Activated CD4-positive, alpha-beta T cell treated with anti-CD3 and anti-CD28 coated beads, Interleukin-2, amount 10 ng/mL, durations not matched to agents 7 days and 5 days (primary cell): ENCODE data around the gene FBN3. TPM values are rescaled to one million over a fixed set of nuclear protein-coding genes. Genes with fewer than 3 reads are reported as not detected.
"Not testable (repeated sequence)": the region's sequence is repeated elsewhere in the genome, so short reads cannot be mapped to it uniquely, and the experiment has no call there.

Source experiments
- CTCF ChIA-PET: fragments of 350-600 bp; sonication (Branson Sonifier 250); formaldehyde crosslinking; loops from one replicate; lab custom pipeline; 2021; ENCODE audit warnings: antibody characterized with exemption; lab: Charles Lee
- POLR2A ChIA-PET: fragments of 350-600 bp; sonication (Branson Sonifier 250); formaldehyde crosslinking; loops from one replicate; lab custom pipeline; 2021; ENCODE audit warnings: antibody characterized with exemption; lab: Charles Lee
- DNase-seq: peaks from one replicate; pipeline ENCODE4 v3.0.0-alpha.2; 2020
- H3K27ac Mint-ChIP-seq: one replicate; pipeline ENCODE4 v1.8.0; 2021; ENCODE audit warnings: mild to moderate bottlenecking, moderate library complexity, mixed read lengths
- H3K27me3 Mint-ChIP-seq: one replicate; pipeline ENCODE4 v1.8.0; 2021; ENCODE audit warnings: mixed read lengths
- H3K36me3 Mint-ChIP-seq: one replicate; pipeline ENCODE4 v1.8.0; 2021; ENCODE audit warnings: low read depth, mixed read lengths
- H3K4me1 Mint-ChIP-seq: one replicate; pipeline ENCODE4 v1.8.0; 2021; ENCODE audit warnings: mixed read lengths
- H3K4me3 Mint-ChIP-seq: one replicate; pipeline ENCODE4 v1.8.0; 2021; ENCODE audit warnings: mild to moderate bottlenecking, moderate library complexity, mixed read lengths
- H3K9me3 Mint-ChIP-seq: one replicate; pipeline ENCODE4 v1.8.0; 2021; ENCODE audit warnings: mixed read lengths
- total RNA-seq, 2 experiments: library from RNA; stranded (reverse); gene quantifications; one replicate each; pipeline ENCODE4 v1.2.3, GENCODE V29; 2021

The FBN3 gene
- total RNA-seq, 2 experiments from 2014 or later: not detected

DNA sequence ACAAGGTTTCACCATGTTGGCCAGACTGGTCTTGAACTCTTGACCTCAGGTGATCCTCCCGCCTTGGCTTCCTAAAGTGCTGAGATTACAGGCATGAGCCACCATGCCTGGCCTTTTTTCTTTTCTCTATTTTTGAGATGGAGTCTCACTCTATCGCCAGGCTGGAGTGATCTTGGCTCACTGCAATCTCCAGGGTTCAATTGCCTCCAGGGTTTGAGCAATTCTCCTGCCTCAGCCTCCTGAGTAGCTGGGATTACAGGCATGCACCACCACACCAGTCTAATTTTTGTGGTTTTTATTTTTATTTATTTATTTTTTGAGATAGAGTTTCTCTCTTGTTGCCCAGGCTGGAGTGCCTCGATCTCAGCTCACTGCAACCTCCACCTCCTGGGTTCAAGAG is 125.1 kb downstream of the FBN3 start:
- H3K4me1 Mint-ChIP-seq, H3K4me3 Mint-ChIP-seq, H3K36me3 Mint-ChIP-seq, H3K9me3 Mint-ChIP-seq, POLR2A ChIA-PET, DNase-seq, H3K27me3 Mint-ChIP-seq, H3K27ac Mint-ChIP-seq: not testable (repeated sequence)
- CTCF ChIA-PET: interaction anchor here (1.2 kb wide), 1 partner anchor 22 kb away, joined by 3 read pairs; no protein-coding TSS in a partner anchor

DNA sequence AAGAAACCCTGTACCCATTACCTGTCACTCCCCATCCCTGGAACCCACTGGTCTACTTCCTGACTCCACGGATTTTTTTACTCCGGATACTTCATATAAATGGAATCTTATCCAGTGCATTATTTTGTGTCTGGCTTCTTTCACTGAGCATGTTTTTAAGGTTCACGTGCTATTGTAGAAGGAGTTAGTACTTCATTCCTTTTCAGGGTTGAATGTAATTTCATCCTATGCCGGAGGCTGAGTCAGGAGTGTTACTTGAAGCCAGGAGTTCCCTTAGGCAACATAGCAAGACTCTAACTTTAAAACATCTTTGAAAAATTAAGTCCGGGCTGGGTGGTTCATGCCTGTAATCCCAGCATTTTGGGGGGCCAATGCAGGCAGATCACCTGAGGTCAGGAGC is 126.0 kb downstream of the FBN3 start:
- Mint-ChIP-seq H3K4me1 (no peaks in the 10 kb centered on the region), H3K4me3 (no peak overlapping the region), H3K9me3 (no peaks in the 10 kb centered on the region), H3K27ac (no peak overlapping the region), H3K36me3 (no peaks in the 10 kb centered on the region), H3K27me3 (no peaks in the 10 kb centered on the region)
- no peak for DNase-seq
- CTCF ChIA-PET: no interaction called here
- POLR2A ChIA-PET: no interaction called here

GRCh38 chr19:8022275-8022674 is 127.1 kb downstream of the FBN3 start:
- Mint-ChIP-seq H3K9me3 (no peaks in the 10 kb centered on the region), H3K27me3 (no peaks in the 10 kb centered on the region), H3K4me3 (no peak overlapping the region), H3K36me3 (no peaks in the 10 kb centered on the region), H3K27ac (no peak overlapping the region), H3K4me1 (peaks cover 9% of the 10 kb centered on the region)
- ChIA-PET CTCF (interaction anchor here (0.6 to 1.5 kb wide), 2 partner anchors 20 to 937 kb away, joined by 3 to 4 read pairs; no protein-coding TSS in a partner anchor), POLR2A (no interaction called here)
- no peak for DNase-seq

DNA sequence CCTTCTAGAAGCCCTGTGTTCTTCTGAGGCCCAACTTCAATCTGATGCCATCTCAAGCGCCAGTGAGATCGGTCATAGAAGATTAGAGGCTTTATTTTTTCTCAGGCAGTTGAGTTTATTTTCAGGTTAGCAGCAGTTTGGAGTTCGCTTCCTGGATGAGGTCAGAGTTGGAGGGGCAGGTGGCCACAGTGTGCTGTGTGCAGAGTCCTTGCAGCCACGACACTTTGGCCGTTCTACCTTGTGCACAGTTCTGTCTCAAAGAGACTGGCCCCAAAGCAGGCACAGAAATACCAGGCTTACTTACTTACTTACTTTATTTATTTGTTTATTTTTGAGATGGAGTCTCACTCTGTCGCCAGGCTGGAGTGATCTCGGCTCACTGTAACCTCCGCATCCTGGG is 128.0 kb downstream of the FBN3 start:
- ChIA-PET CTCF (interaction anchor here (0.6 to 1.5 kb wide), 2 partner anchors 19 to 936 kb away, joined by 3 to 4 read pairs; no protein-coding TSS in a partner anchor), POLR2A (no interaction called here)
- H3K4me3 Mint-ChIP-seq: no peak overlapping the region
- no peaks in the 10 kb centered on the region for H3K9me3 Mint-ChIP-seq
- H3K27me3 Mint-ChIP-seq: no peaks in the 10 kb centered on the region
- peaks cover 9% of the 10 kb centered on the region for H3K4me1 Mint-ChIP-seq
- no peaks in the 10 kb centered on the region for H3K36me3 Mint-ChIP-seq
- H3K27ac Mint-ChIP-seq: no peak overlapping the region
- DNase-seq: no peak

DNA sequence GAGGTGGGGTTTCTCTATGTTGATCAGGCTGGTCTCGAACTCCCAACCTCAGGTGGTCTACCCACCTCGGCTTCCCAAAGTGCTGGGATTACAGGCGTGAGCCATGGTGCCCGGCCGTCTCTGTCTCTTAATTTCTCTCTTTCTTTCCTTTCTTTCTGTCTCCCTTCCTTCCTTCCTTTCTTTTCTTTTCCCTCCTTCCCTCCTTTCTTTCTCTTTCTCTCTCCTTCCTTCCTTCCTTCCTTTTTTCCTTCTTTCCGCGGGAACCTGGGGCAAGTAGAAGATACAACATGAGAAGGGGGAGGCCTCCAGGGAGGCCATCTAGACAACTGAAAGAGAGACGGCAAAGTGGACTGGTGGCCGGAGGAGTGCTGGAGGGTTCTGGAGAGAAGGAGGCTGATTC is 128.7 kb downstream of the FBN3 start:
- Mint-ChIP-seq H3K4me3 (no peak overlapping the region), H3K27ac (no peak overlapping the region), H3K36me3 (no peaks in the 10 kb centered on the region), H3K9me3 (no peaks in the 10 kb centered on the region), H3K4me1 (peaks cover 9% of the 10 kb centered on the region), H3K27me3 (no peaks in the 10 kb centered on the region)
- no peak for DNase-seq
- CTCF ChIA-PET: interaction anchor here (0.6 to 1.5 kb wide), 2 partner anchors 18 to 810 kb away, joined by 3 to 4 read pairs; no protein-coding TSS in a partner anchor
- POLR2A ChIA-PET: no interaction called here

DNA sequence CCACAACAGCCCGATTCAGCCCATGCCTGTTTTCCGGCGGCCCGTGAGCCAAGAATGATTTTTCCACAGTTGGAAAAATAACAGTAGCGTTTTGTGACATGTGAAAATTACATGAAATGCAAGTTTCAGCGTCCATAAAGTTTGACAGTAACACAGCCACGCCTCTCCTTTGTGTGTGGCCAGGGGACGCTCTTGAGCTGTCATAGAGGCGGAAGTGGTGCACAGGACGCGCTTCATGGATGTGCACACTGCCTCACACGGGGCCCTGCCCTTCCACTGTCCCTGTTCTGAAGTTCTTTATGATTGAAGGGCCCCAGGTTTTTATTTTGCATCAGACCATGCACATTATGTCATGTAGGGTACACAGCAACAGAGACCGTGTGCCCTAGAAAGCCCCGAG is 131.6 kb downstream of the FBN3 start:
- ChIA-PET CTCF (interaction anchor here (1.0 to 1.7 kb wide), 2 partner anchors 16 to 184 kb away, joined by 3 to 8 read pairs; no protein-coding TSS in a partner anchor), POLR2A (no interaction called here)
- DNase-seq: peak; percentile 62
- peaks cover 9% of the 10 kb centered on the region for H3K4me1 Mint-ChIP-seq
- no peaks in the 10 kb centered on the region for H3K9me3 Mint-ChIP-seq
- no peaks in the 10 kb centered on the region for H3K36me3 Mint-ChIP-seq
- H3K27me3 Mint-ChIP-seq: no peaks in the 10 kb centered on the region
- H3K27ac Mint-ChIP-seq: peak overlapping the region; percentile 72
- no peak overlapping the region for H3K4me3 Mint-ChIP-seq

Other genes with a start within 250 kb of the FBN3 start
- gene MAP2K7, start 245.7 kb downstream of the FBN3 start, total RNA-seq: 10 to 100 TPM; 44.1 to 45.6 TPM
- 1 to 10 TPM in 1 of 2 experiments, under 1 TPM in 1; 0.79 to 1.4 TPM for gene TGFBR3L, start 234.8 kb downstream of the FBN3 start, total RNA-seq
- 10 to 100 TPM; 18.6 to 19.1 TPM for gene SNAPC2, start 229.3 kb downstream of the FBN3 start, total RNA-seq
- gene CTXN1, start 223.5 kb downstream of the FBN3 start, total RNA-seq: not detected
- 10 to 100 TPM; 44.0 to 59.9 TPM for gene TIMM44, start 205.9 kb downstream of the FBN3 start, total RNA-seq
- 100 to 1,000 TPM; 109 TPM for gene ELAVL1, start 144.0 kb downstream of the FBN3 start, total RNA-seq
- 1 to 10 TPM; 5.2 to 7.4 TPM for gene CCL25, start 96.8 kb downstream of the FBN3 start, total RNA-seq
- 10 to 100 TPM; 26.7 to 33.1 TPM for gene CERS4, start 59.8 kb upstream of the FBN3 start, total RNA-seq
- gene CD320, start 158.8 kb upstream of the FBN3 start, total RNA-seq: 10 to 100 TPM; 32.1 to 36.3 TPM
- 10 to 100 TPM; 61.8 to 65.6 TPM for gene NDUFA7, start 171.8 kb upstream of the FBN3 start, total RNA-seq
- gene RPS28, start 171.9 kb upstream of the FBN3 start, total RNA-seq: 1,000 to 10,000 TPM; 1,480 to 2,023 TPM
- 1 to 10 TPM; 1.3 to 2.7 TPM for gene KANK3, start 193.7 kb upstream of the FBN3 start, total RNA-seq
- gene ANGPTL4, start 214.6 kb upstream of the FBN3 start, total RNA-seq: not detected
- 100 to 1,000 TPM; 104 to 107 TPM for gene RAB11B, start 240.8 kb upstream of the FBN3 start, total RNA-seq